HepG2 (cell line): Measurements from ENCODE around the gene NISCH. TPM values are rescaled to one million over a fixed set of nuclear protein-coding genes. Genes with fewer than 3 reads are reported as not detected.

Source experiments
- BHLHE40 ChIP-seq: IDR thresholded peaks from 2 replicates; pipeline ENCODE4 v1.6.1; 2011; ENCODE audit warnings: low read length, improper control_type of control experiment
- DRAP1 ChIP-seq: IDR thresholded peaks from 2 replicates; pipeline ENCODE4 v1.6.1; 2016; ENCODE audit warnings: missing genetic modification reagents, missing compliant biosample characterization
- ESRRA ChIP-seq: sonication (generic); formaldehyde crosslinking; IDR thresholded peaks from 2 replicates; pipeline ENCODE4 v1.5.1; 2020; ENCODE audit warnings: mild to moderate bottlenecking, low read depth, missing genetic modification reagents
- GABPB1 ChIP-seq: IDR thresholded peaks from 2 replicates; pipeline ENCODE4 v1.6.1; 2016; ENCODE audit warnings: mild to moderate bottlenecking, missing genetic modification reagents, moderate library complexity, missing compliant biosample characterization
- GATA4 ChIP-seq: sonication (generic); IDR thresholded peaks from 2 replicates; pipeline ENCODE4 v1.6.1; 2016; ENCODE audit warnings: antibody characterized with exemption, low read depth, borderline replicate concordance
- JDP2 ChIP-seq: sonication (generic); formaldehyde crosslinking; IDR thresholded peaks from 2 replicates; pipeline ENCODE4 v1.8.1; 2022; ENCODE audit warnings: missing genetic modification reagents, borderline replicate concordance
- KDM4B ChIP-seq: sonication (generic); formaldehyde crosslinking; IDR thresholded peaks from 2 replicates; pipeline ENCODE4 v1.4.0; 2020; ENCODE audit warnings: missing genetic modification reagents
- MED8 ChIP-seq: sonication (generic); formaldehyde crosslinking; IDR thresholded peaks from 2 replicates; pipeline ENCODE4 v1.8.1; 2023; ENCODE audit warnings: mild to moderate bottlenecking, missing genetic modification reagents; ENCODE audit not compliant: insufficient replicate concordance
- RAD51 ChIP-seq: fragments of 450-650 bp; IDR thresholded peaks from 2 replicates; pipeline ENCODE4 v1.6.1; 2016; ENCODE audit warnings: borderline replicate concordance
- RXRA ChIP-seq: sonication (generic); formaldehyde crosslinking; IDR thresholded peaks from 2 replicates; pipeline ENCODE4 v1.5.1; 2020; ENCODE audit warnings: missing genetic modification reagents
- SYNCRIP ChIP-seq: fragments of 200-400 bp; formaldehyde crosslinking; IDR thresholded peaks from 2 replicates; pipeline ENCODE4 v1.6.1; 2018; ENCODE audit warnings: mild to moderate bottlenecking, low read depth, low read length; ENCODE audit not compliant: insufficient read depth
- ZKSCAN1 ChIP-seq: fragments of 150-350 bp; IDR thresholded peaks from 2 replicates; pipeline ENCODE4 v1.6.1; 2014; ENCODE audit warnings: low read length
- ZNF672 ChIP-seq: sonication (generic); formaldehyde crosslinking; IDR thresholded peaks from 2 replicates; pipeline ENCODE4 v1.8.1; 2022; ENCODE audit warnings: missing genetic modification reagents
- polyA plus RNA-seq, 8 experiments: library from polyadenylated mRNA; depleted of rRNA in 3 of 8; stranded (reverse) in 7 of 8; unstranded in 1 of 8; fragments of >200 nt; fragmentation: Illumina TruSeq in 4 of 8; extraction: Trizol in 4 of 8; gene quantifications; 2 replicates each; pipeline versions ENCODE4 v1.2.1 to v1.2.3, GENCODE V29; 2011 to 2016; ENCODE audit warnings: low read depth in 4 of 8, missing spikeins in 1 of 8, mixed read lengths in 1 of 8; ENCODE audit not compliant: insufficient read depth in 1 of 8
- total RNA-seq, 5 experiments: library from RNA; depleted of rRNA; stranded (reverse); fragments of >200 nt; fragmentation: Illumina TruSeq; extraction: Trizol; gene quantifications; 2 replicates each; pipeline ENCODE4 v1.2.3, GENCODE V29; 2016; ENCODE audit warnings: low read depth in 1 of 5
- TF ChIP-seq, protein P1 (sequence below): sonication (generic); formaldehyde crosslinking; IDR thresholded peaks from 2 replicates; pipeline ENCODE4 v1.4.0; 2020; ENCODE audit warnings: mild to moderate bottlenecking, missing genetic modification reagents
- TF ChIP-seq, protein P2 (sequence below): sonication (generic); formaldehyde crosslinking; IDR thresholded peaks from 2 replicates; pipeline ENCODE4 v1.4.0; 2020; ENCODE audit warnings: mild to moderate bottlenecking, low read depth, missing genetic modification reagents
- TF ChIP-seq, protein P3 (sequence below): sonication (generic); formaldehyde crosslinking; IDR thresholded peaks from 2 replicates; pipeline ENCODE4 v1.4.0; 2020; ENCODE audit warnings: missing genetic modification reagents
- TF ChIP-seq, protein P4 (sequence below): IDR thresholded peaks from 2 replicates; pipeline ENCODE4 v1.6.1; 2012; ENCODE audit warnings: low read depth, low read length, improper control_type of control experiment

NISCH gene
- total and polyA plus RNA-seq, 2 of the 13 experiments (the other 11 are each of a cell fraction or from before 2014, with no cell fraction given), result 27.0 to 47.6 TPM

DNA sequence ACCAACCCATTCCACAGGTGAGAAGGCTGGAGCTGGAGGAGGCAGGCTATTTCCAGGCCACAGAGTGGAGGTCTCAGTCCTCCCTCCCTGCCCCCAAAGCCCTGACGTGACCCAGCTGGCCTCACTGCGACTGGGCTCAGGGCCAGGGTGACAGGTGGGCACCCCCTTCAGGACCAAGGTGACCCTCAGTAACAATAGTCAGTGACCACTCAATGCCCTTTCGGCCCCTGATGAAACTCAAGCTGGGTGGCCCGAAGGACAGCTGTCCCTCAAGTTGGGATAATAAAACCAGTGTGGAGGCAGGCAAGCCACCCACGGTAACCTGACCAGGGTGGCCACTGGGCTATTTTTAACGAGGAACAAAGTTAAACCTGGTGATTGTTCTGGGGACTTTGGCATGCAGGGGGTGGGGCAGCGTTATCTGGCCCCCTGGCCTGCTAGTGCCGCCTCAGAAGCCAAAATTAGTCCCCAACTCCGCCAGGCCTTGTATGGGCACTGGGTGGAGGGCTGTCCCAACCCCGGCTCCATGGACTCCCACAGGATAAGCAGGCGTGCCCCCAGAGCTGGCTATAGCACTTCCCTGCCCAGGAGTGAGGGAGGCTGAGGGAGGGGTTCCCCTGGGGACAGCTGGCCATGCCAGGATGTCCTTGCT is 2.7 kb upstream of the NISCH start (continued):
- TF ChIP-seq, protein P1, sequence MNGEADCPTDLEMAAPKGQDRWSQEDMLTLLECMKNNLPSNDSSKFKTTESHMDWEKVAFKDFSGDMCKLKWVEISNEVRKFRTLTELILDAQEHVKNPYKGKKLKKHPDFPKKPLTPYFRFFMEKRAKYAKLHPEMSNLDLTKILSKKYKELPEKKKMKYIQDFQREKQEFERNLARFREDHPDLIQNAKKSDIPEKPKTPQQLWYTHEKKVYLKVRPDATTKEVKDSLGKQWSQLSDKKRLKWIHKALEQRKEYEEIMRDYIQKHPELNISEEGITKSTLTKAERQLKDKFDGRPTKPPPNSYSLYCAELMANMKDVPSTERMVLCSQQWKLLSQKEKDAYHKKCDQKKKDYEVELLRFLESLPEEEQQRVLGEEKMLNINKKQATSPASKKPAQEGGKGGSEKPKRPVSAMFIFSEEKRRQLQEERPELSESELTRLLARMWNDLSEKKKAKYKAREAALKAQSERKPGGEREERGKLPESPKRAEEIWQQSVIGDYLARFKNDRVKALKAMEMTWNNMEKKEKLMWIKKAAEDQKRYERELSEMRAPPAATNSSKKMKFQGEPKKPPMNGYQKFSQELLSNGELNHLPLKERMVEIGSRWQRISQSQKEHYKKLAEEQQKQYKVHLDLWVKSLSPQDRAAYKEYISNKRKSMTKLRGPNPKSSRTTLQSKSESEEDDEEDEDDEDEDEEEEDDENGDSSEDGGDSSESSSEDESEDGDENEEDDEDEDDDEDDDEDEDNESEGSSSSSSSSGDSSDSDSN (CRISPR knock-in tag), result no peak
- TF ChIP-seq ESRRA (CRISPR knock-in tag) (peak; percentile 63; the same call in 1 of the 2 replicates), ZKSCAN1 (no peak), KDM4B (no peak), RAD51 (no peak), DRAP1 (CRISPR knock-in tag) (no peak), MED8 (CRISPR knock-in tag) (no peak), RXRA (CRISPR knock-in tag) (peak; percentile 70), BHLHE40 (no peak), JDP2 (CRISPR knock-in tag) (no peak), GATA4 (no peak), SYNCRIP (no peak), GABPB1 (no peak), ZNF672 (CRISPR knock-in tag) (no peak)
- TF ChIP-seq, protein P2, sequence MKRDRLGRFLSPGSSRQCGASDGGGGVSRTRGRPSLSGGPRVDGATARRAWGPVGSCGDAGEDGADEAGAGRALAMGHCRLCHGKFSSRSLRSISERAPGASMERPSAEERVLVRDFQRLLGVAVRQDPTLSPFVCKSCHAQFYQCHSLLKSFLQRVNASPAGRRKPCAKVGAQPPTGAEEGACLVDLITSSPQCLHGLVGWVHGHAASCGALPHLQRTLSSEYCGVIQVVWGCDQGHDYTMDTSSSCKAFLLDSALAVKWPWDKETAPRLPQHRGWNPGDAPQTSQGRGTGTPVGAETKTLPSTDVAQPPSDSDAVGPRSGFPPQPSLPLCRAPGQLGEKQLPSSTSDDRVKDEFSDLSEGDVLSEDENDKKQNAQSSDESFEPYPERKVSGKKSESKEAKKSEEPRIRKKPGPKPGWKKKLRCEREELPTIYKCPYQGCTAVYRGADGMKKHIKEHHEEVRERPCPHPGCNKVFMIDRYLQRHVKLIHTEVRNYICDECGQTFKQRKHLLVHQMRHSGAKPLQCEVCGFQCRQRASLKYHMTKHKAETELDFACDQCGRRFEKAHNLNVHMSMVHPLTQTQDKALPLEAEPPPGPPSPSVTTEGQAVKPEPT (CRISPR knock-in tag), result no peak
- TF ChIP-seq, protein P3, sequence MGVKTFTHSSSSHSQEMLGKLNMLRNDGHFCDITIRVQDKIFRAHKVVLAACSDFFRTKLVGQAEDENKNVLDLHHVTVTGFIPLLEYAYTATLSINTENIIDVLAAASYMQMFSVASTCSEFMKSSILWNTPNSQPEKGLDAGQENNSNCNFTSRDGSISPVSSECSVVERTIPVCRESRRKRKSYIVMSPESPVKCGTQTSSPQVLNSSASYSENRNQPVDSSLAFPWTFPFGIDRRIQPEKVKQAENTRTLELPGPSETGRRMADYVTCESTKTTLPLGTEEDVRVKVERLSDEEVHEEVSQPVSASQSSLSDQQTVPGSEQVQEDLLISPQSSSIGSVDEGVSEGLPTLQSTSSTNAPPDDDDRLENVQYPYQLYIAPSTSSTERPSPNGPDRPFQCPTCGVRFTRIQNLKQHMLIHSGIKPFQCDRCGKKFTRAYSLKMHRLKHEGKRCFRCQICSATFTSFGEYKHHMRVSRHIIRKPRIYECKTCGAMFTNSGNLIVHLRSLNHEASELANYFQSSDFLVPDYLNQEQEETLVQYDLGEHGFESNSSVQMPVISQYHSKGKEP, result no peak
- TF ChIP-seq, protein P4, sequence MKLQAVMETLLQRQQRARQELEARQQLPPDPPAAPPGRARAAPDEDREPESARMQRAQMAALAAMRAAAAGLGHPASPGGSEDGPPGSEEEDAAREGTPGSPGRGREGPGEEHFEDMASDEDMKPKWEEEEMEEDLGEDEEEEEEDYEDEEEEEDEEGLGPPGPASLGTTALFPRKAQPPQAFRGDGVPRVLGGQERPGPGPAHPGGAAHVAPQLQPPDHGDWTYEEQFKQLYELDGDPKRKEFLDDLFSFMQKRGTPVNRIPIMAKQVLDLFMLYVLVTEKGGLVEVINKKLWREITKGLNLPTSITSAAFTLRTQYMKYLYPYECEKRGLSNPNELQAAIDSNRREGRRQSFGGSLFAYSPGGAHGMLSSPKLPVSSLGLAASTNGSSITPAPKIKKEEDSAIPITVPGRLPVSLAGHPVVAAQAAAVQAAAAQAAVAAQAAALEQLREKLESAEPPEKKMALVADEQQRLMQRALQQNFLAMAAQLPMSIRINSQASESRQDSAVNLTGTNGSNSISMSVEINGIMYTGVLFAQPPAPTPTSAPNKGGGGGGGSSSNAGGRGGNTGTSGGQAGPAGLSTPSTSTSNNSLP, result no peak
